WTC11 (cell line): ENCODE data around the gene HOXA7.

Experiments used
- CREM ChIP-seq: sonication (generic); formaldehyde crosslinking; IDR thresholded peaks from 2 replicates; pipeline ENCODE4 v1.8.1; 2022; ENCODE audit warnings: mild to moderate bottlenecking, missing genetic modification reagents, moderate library complexity
- CTCF ChIP-seq: fragments of 200-600 bp; IDR thresholded peaks from 2 replicates; pipeline ENCODE4 v1.8.0; 2022; ENCODE audit warnings: antibody characterized with exemption
- E2F4 ChIP-seq: sonication (generic); formaldehyde crosslinking; IDR thresholded peaks from 2 replicates; pipeline ENCODE4 v1.8.1; 2022; ENCODE audit warnings: low read depth, mild to moderate bottlenecking, moderate library complexity, missing genetic modification reagents, borderline replicate concordance
- ERG ChIP-seq: fragments of 250-450 bp; sonication (Bioruptor Pico); IDR thresholded peaks from 2 replicates; pipeline ENCODE4 v1.8.0; 2021; ENCODE audit warnings: mild to moderate bottlenecking
- GABPB1 ChIP-seq: sonication (generic); formaldehyde crosslinking; IDR thresholded peaks from 2 replicates; pipeline ENCODE4 v1.8.1; 2023; ENCODE audit warnings: mild to moderate bottlenecking, missing genetic modification reagents
- MYBL2 ChIP-seq: sonication (generic); formaldehyde crosslinking; IDR thresholded peaks from 2 replicates; pipeline ENCODE4 v1.8.1; 2023; ENCODE audit warnings: mild to moderate bottlenecking, moderate library complexity, missing genetic modification reagents
- NFE2L1 ChIP-seq: sonication (generic); formaldehyde crosslinking; IDR thresholded peaks from 2 replicates; pipeline ENCODE4 v1.8.1; 2023; ENCODE audit warnings: missing genetic modification reagents
- PRRX2 ChIP-seq: fragments of 250-450 bp; sonication (Bioruptor Pico); IDR thresholded peaks from 2 replicates; pipeline ENCODE4 v1.8.0; 2021; ENCODE audit warnings: mild to moderate bottlenecking
- ZNF512 ChIP-seq: sonication (generic); formaldehyde crosslinking; IDR thresholded peaks from 2 replicates; pipeline ENCODE4 v1.8.1; 2022; ENCODE audit warnings: missing genetic modification reagents, borderline replicate concordance

- TF ChIP-seq ERG (CRISPR knock-in tag) (no peak), ZNF512 (CRISPR knock-in tag) (no peak), GABPB1 (CRISPR knock-in tag) (no peak), CTCF (no peak), CREM (CRISPR knock-in tag) (no peak), MYBL2 (no peak), NFE2L1 (CRISPR knock-in tag) (no peak), E2F4 (CRISPR knock-in tag) (no peak), PRRX2 (CRISPR knock-in tag) (no peak)
These were observed 33.7 kb upstream of the HOXA7 start for GRCh38 chr7:27189997-27190748.
